ENCODE measurements around the gene ATXN1.

ATXN1 gene

DNA sequence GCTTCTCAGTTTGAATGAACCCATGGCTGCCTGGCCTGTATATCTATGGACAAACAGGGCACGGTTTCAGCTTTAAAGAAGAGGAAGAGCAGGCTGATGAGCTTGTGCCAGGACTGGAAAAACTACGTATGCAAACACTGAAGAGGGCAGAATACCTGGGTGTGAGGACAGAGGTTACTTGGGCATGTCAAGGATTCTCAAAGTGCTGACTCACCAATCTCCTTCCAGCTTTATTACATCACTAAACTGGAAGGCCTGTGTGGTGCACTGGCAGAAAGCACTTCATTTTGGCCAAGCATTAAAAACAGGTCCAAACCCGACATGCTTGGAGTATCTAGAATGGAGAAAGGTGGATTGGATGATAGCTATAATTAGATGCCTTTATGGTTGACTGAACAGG lies 427.7 kb downstream of the ATXN1 start:
- DNase-seq (ENCODE audit: low read depth in 3 of 3): no peak

DNA sequence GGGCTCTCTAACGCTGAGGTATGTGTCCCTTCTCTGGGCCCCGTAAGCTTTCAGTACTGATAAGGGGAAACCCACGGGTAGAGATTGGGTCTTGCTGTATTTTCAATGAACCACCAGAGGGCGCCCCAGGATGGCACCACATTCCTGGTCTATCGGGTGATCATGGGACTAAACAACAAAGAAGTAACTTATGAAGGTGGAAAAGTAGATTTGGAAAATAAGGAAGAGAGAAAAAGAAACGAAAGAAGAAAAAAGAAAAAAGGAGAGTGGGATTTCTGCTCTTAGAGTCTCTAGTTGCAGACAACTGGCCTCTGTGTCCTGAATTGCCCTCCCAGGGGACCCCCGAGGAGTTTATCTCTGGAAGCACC lies 429.1 kb downstream of the ATXN1 start:
- peak; percentile 70 to 81 (median 76) for DNase-seq (ENCODE audit: low read depth in 3 of 3)

DNA sequence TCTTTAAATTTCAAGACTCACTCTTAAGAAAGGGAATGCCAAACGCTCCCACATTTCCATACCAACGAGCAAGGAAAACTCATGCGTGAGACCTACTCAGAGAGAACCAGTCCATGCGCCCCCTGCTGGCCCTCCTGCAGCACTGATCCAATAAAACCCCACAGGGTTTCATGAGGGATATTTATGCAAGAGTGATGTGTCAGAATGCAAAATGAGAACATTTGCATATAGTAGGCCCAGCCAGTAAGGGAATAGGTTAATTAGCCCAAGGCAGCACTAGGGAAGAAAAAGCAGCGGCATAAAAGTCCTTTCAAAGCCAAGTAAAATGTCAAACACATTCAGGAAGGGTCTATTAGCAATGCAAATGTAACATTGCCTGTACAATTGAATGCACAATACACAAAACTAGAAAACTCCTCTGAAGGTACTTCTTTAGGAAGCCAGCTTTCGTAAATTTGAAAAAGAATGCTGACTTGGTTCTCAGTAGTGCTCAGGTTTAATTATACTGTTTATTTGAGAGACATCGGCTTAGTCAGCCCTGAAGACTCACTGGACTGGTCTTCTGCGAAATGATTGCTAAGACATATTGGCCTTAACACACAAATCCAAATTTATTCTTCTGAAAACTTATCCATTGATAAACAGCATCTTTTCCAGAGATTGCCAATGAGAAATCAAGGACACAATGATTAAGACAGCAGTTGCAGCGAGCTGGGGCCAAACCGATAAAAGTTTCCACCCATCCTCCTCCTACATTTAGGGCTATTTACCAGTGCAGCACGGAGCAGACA lies 429.7 kb downstream of the ATXN1 start:
- DNase-seq (ENCODE audit: low read depth in 3 of 3): peak; percentile 40 to 57 (median 47)

DNA sequence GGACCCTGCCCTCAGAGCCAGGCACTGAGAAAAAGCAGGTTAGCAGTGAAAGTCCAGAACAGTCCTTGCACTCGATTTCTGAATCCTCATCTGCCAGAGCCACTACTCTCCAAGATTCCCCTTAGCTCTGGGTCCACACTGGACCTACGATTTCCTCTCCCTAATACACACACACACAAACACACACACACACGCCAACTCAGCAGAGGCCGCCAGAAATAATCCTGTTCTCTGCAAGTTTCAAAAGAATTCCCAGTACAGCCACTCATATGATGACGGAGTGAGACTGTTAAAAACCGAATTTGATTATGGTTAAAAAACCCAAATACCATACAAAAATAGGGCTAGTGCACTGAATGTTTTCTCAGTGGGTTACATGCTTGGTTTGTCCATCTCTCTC lies 432.0 kb downstream of the ATXN1 start:
- no peak for DNase-seq (ENCODE audit: low read depth in 3 of 3)

DNA sequence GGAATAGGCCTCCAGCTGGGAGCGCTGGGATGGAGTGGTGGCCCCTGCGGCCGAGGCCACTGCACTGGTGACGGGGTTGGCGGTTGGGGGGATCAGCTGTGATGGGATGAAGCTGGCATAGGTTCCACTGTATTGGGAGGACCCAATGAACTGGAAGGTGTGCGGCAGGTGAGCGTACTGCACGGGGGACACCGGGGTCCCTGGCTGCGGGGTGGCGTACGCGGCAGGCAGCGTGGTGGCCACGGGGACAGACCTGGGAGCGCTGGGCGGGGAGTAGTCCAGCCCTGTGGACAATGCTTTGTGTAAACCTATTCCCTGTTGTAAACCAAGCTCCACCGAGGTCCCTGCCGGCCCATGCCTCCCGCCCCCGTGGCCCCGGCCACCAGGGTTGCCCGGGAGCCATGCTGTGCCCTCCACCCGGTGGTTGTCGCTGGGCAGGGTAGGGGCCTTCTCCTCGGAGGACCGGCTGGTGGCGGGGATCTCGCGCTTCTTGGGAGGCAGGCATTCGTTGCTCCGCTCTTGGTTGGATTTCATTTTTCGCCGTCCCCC lies 433.4 kb downstream of the ATXN1 start:
- no peak for DNase-seq (ENCODE audit: low read depth in 3 of 3)

DNA sequence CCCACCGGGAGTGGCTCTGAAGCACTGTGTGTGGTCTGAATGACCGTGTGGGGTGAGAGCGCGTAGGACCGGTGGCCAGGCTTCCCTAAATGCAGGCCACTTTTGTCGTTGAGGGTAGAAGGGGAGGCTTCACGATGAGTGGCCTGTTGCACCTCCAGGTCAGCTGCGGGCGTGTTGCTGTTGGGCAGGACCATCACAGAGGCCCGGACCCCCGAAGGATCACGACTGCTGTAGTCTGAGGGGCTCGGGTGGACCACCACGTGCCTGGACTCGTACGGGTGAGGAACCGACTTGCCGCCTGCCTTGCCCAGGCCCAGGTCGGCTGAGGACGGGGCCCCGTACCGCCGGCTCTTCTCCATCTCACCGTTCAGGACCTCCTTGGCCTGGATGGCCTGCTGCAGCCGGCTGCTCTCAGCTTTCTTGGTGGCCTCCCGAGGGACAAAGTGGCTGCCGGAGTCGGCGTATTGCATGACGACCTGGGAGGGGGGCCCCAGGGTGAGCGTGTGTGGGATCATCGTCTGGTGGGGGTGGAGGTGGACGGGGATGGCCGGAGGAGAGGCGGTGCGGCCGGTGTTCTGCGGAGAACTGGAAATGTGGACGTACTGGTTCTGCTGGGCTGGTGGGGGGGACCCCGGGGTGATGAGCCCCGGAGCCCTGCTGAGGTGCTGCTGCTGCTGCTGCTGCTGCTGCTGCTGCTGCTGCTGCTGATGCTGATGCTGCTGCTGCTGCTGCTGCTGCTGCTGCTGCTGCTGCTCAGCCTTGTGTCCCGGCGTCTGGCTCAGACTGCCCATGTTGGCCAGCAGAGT lies 434.1 kb downstream of the ATXN1 start:
- DNase-seq (ENCODE audit: low read depth in 3 of 3): no peak

DNA sequence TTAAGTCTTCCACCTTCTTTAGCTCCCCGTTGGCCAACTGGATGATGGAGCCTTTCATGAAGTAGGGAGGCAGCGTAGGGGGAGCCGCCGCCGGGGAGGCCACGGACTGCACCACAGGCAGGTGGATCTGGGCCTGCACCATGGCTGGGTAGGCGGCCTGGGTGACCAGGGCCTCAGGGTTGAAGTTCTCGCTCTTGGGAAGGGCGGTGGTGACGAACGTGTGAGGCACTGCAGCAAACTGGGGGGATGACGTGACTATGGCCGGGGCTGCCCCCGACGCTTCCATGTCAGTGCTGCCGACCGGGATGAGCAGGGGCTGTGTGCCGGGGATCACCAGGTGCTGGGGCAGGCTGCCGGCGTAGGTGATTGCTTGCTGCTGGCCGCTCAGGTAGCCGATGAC lies 434.7 kb downstream of the ATXN1 start:
- DNase-seq (ENCODE audit: low read depth in 3 of 3): no peak

DNA sequence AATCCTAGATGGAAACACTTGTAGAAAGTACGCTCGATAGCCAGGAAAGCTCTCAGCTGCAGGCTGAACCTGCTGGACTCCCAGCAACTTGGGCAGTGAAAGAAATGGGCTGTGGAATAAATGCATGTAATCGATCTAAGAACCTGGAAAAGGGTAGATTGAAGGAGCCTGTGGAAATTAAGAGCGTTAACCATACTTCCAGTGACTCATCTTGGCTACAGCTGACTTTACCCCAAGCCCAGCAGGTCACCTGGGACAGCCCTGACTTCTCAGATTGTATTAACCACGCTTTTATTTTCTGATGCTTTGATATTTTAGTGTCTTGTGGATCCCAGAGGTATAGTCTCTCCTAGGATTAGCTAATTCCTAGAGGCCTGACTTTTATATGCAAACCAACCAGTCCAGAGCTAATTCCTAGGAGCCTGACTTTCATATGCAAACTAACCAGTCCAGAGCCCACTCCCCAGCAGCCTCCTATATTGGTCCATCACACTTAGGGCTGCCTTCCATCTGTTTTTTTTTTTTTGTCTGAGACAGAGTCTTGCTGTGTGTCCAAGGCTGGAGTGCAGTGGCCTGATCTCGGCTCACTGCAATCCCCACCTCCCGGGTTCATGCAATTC lies 436.5 kb downstream of the ATXN1 start:
- no peak for DNase-seq (ENCODE audit: low read depth in 3 of 3)

DNA sequence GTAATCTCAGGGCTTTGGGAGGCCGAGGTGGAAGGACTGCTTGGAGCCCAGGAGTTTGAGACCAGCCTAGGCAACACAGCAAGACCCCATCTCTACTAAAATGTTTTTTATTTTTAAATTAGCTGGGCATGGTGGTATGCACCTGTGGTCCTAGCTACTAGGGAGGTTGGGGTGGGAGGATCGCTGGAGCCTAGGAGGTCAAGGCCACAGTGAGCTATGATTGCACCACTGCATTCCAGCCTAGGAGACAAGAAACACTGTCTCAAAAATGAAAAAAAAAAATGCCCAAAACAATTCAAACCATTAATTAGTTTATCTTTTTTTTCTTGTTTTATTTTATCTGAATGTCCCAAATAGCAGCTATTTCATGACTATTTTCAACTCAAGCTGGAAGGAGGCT lies 437.1 kb downstream of the ATXN1 start:
- DNase-seq (ENCODE audit: low read depth in 3 of 3): no peak

DNA sequence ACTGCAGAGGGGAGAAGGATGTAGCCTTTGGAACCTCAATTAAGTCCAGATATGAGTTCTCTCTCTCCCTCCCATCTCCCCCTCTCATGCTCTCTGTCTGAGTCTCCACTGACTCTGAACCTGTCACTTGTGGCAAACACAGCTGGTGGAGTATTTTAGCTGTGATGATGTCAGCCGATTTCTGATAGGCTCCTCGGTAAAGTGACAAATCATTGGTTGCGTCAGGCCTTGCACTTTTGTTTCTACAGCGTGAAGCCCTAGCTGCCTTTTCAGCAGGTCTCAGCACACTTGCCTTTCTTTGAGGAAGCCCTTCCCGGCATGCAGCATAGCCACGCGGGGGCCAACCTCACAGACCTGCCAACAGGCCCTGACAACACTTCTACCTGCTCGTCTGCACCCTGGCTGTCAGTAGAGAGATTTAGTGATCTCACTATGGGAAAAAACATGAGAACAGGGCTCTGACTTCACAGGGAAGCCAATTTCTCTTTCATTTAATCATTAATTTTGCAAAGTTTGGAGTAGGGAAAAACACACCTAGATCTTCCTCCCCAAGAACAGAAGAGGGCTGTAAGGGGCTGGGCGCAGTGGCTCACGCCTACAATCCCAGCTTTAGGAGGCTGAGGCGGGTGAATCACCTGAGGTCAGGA lies 438.5 kb downstream of the ATXN1 start:
- DNase-seq (ENCODE audit: low read depth in 3 of 3): peak; percentile 46 to 72 (median 70)

DNA sequence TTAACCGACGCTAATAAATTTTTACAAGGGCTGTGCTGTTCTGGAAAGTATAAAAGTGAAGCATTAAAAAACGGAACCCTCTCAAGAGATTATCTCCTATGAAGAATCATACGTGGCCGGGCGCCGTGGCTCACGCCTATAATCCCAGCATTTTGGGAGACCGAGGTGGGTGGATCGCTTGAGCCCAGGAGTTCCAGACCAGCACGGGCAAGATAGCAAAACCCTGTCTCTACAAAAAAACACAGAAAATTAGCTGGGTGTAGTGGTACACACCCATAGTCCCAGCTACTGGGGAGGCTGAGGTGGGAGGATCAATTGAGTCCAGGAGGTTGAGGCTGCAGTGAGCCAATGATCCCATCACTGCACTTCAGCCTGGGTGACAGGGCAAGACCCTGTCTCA lies 439.4 kb downstream of the ATXN1 start:
- no peak for DNase-seq (ENCODE audit: low read depth in 3 of 3)

DNA sequence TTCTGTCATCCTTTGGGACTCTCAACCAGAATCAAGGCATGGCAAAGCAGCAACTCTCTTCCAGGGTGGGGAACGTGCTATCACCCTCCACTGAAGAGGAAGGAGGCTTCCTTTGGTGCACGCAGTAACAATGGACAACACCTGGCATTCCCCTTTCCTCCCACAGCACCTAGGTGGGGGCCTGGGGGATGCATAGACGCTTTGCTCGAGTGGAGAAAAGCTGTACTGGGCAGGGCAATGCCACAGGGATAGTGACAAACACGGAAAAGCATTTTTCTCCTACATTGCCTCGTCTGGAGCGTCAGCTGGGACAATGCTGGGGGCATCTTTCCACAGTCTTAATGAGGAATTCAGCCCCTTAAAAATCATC lies 439.9 kb downstream of the ATXN1 start:
- no peak for DNase-seq (ENCODE audit: low read depth in 3 of 3)

DNA sequence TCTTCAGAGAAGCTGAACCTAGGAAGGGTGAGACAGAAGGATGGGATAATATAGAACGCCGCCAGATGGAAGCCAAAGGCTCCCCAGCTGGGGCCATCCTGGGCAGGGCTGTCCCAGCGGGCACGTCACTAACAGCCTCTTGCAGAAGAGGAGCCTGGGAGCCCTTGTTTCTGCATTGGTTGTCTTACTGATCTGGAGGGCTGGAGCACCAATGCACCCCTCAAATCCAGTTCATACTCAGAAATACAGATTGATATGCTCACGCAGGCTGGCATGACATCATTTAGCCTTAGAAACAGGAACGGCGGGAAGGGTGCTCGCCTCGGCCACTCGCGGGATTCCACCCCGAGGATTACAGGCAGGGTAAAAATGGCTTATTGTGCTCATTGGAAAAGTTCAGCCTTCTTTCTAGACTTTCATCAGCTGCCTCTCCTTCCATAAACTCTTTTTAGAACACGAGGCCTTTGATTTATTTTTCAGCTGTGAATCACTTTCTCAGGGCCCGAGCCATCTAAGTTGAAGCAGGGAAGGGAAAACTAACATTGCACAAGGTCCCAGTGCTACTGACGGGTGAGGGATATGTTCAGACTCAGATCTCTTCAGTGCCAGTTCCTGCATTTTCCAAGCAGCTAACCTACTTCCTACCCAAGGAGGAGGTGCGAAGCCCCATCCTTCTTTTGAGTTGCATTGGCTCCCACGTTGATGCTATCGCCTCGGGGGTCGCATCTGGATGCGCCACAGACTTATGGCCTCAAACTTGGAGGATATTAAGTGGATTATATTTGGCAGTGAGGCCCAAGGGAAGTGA lies 440.5 kb downstream of the ATXN1 start:
- no peak for DNase-seq (ENCODE audit: low read depth in 3 of 3)

DNA sequence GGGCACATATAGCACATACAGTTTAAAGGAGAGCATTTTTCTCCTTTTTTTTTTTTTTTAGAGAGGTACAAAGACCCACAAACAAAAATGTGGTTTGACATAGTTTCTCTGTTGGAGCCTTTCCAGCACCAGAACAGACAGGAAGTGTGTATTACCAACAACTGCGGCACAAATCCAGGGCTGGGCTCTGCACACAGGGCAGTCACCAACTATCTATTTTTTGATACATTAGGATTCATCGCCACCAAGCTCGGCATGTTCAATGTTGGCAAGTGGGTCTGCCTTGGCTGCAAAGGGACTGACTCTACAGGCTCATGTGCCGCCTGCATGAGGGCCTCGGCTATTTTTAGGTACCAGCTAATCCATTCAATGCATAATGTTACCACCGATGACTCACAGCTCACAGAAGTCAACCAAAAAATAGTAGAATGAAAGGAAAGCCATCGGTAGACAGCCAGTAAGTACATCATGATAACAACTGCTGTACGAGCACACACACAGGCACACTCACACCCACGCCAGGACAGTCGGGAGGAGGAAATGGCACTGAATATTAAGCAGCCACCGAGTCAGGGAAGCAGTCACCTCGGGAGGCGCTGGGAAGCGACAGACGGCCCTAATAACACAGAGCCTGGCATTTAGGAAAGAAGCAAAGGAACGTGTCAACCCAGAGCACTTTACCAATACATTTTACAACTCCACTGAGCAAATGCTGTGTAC lies 441.3 kb downstream of the ATXN1 start:
- DNase-seq (ENCODE audit: low read depth in 3 of 3): peak; percentile 31 to 57 (median 46)

DNA sequence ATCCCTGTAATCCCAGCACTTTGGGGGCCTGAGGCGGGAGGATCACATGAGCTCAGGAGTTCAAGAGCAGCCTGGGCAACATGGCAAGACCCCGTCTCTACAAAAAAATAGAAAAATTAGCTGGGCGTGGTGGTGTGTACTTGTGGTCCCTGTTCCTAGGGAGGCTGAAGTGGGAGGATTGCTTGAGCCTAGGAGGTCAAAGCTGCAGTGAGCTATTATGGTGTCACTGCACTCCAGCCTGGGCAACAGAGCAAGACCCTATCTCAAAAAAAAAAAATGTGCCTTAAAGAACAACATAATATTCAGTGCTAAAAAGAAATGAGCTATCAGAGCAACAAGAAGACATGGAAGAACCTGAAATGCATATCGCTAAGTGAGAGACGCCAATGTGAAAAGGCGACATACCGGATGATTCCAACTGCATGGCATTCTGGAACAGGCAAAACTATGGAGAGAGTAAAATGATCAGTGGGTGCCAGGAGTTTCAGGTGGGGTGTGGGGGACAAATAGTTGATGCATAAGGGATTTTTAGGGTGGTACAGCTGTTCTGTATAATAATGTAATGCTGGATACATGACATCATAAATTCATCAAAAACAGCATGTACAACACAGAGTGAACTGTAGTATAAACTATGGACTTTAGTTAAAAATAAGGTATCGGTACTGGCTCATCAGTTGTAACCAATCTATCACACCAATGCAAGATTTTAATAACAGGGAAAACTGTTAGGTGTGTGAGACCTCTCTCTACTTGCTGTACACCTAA lies 442.1 kb downstream of the ATXN1 start:
- DNase-seq (ENCODE audit: low read depth in 3 of 3): no peak

DNA sequence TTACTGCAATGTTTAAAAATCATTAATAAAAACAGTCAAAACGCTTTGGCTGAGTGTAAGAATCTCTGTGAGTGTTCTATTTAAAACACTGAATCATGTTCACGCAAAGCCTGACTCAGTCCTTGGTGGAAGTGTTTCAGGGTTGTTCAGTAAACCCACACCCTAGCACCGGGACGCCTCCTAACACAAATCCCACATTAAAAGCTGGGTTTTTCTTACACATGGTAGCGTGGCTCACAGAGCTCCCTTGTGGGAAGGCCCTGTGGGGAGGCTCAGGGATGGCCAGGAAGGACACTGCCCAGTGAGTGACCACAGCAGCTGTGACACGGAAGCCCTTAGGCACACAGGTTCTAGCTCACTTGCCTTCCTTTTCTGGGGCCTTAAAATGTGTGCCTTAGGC lies 442.7 kb downstream of the ATXN1 start:
- peak in 2 of 3 donors; percentile 14 to 27 for DNase-seq (ENCODE audit: low read depth in 3 of 3)

DNA sequence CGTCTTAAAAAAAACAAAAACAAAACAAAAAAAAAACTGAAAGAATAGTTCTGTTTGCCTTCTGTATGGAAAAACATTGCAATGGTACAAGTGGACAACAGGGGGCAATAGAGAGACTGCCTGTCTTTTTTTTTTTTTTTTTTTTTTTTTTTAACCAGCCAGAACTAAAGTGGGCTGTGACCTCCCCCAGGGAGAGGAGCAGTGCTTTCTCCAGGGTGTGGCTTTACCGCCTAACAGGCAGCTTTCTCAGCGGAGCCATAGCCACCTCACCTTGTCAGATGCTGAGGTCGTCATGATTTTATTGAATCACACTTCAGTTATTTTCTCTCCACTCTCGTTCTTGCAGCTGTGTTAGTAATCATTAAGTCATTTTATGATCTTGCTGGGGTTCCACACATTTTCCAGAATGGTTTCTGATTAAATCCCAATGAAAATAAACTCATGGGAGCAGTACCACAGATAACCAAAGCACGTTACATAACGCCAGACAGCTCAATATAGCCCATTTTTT lies 444.5 kb downstream of the ATXN1 start:
- DNase-seq (ENCODE audit: low read depth in 3 of 3): no peak

DNA sequence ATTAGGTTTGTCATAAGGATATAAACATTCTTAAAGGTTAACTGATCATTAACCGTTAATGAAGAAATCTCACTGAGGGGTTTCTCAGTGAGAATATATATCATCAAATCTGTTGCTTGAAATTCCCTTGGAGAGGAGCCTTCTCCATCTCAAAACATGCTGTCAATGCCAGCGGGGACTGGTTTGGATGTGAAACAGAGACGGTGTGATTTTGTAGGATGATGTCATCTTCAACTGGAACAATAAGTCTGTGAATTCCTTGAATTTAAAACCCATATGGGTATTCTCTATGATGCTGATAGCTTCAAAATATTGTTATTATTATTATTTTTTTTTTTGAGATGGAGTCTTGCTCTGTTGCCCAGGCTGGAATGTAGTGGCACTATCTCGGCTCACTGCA lies 447.0 kb downstream of the ATXN1 start:
- no peak for DNase-seq (ENCODE audit: low read depth in 3 of 3)

DNA sequence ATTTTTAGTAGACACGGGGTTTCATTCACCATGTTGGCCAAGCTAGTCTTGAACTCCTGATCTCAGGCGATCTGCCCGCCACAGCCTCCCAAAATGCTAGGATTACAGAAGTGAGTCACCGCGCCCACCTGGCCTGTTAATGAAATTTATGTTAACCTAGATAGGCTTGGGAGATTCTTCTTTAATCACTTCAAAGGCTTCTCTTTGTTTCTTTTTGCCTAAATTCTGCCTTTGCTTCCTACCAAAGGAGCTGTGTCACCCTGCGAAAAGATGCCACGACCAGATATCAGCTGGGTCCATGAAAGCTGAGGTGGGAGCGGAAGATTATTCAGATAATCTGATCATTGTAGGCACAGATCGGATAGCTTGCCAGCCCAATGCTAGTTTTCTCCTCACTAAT lies 447.5 kb downstream of the ATXN1 start:
- no peak for DNase-seq (ENCODE audit: low read depth in 3 of 3)

DNA sequence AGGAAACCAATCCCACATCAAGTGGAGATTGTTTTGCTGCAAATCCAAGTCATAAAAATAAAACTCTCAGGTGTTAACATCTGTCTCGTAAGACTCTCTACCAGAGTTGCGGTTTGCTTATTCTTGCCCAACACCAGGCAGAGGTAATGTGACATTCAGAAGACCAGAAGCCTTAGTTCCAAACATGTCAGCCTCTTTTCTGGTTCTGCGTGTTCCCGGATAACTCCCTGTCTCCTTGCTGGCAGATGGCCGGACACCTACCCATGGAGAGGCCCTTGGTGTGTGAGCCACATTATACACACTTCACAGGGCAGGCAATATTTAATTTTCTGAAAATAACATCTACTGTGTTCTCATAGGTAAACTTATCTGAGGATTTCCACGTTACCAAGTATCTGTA lies 449.5 kb downstream of the ATXN1 start:
- DNase-seq (ENCODE audit: low read depth in 3 of 3): no peak

Measured in stimulated activated CD4-positive, alpha-beta T cell treated with anti-CD3 and anti-CD28 coated beads, TNF-alpha, amount 100 ng/mL, for 48 hours (primary cell).